SK-N-MC (cell line): Measurements from ENCODE around the gene DTNBP1.
A peak's percentile ranks its signal among the peaks of the same experiment; 100 is the strongest.

Experiments
- DNase-seq: peaks from one replicate; pipeline ENCODE4 v3.0.0-alpha.2; 2011; ENCODE audit warnings: low read depth, low spot score
- H3K27ac ChIP-seq: fragments of 200-600 bp; sonication (generic); 2 replicates; pipeline ENCODE4 v1.5.1; 2016; ENCODE audit warnings: mixed run types
- H3K36me3 ChIP-seq: fragments of 200-600 bp; sonication (generic); 2 replicates; pipeline ENCODE4 v1.6.1; 2017; ENCODE audit warnings: antibody characterized with exemption, low read length, mixed read lengths; ENCODE audit not compliant: insufficient read depth
- H3K4me3 ChIP-seq: fragments of 200-600 bp; sonication (generic); 2 replicates; pipeline ENCODE4 v1.5.1; 2016
- H3K9ac ChIP-seq: fragments of 200-600 bp; sonication (generic); 2 replicates; pipeline ENCODE4 v1.8.0; 2017; ENCODE audit warnings: mixed run types, mixed read lengths; ENCODE audit not compliant: insufficient read length
- H3K9me3 ChIP-seq: fragments of 200-600 bp; sonication (generic); 2 replicates; pipeline ENCODE4 v1.6.1; 2017; ENCODE audit warnings: low read depth, mild to moderate bottlenecking, antibody characterized with exemption, low read length, moderate library complexity, mixed read lengths
- EZH2 ChIP-seq: fragments of 200-600 bp; sonication (generic); IDR thresholded peaks from one replicate; pipeline ENCODE4 v1.6.1; 2017; ENCODE audit warnings: antibody characterized with exemption
- FOXP2 ChIP-seq: optimal IDR thresholded peaks from 2 replicates; pipeline ENCODE3; 2011; ENCODE audit warnings: mild to moderate bottlenecking, moderate library complexity; ENCODE audit not compliant: insufficient read depth; ENCODE audit errors: extremely low read length, control extremely low read depth
- POLR2AphosphoS5 ChIP-seq: IDR thresholded peaks from 2 replicates; pipeline ENCODE4 v1.6.1; 2012; ENCODE audit warnings: mild to moderate bottlenecking, low read depth, low read length, borderline replicate concordance

The DTNBP1 gene

GRCh38 chr6:15480525-15480924 lies 182.3 kb downstream of the DTNBP1 start:
- TF ChIP-seq POLR2AphosphoS5: no peak
- no peak for DNase-seq
- no peaks in the 10 kb centered on the region for H3K9me3 ChIP-seq
- peak overlapping the region; percentile 8 for H3K9ac ChIP-seq
- peak overlapping the region; percentile 21 for H3K27ac ChIP-seq
- peaks cover 31% of the 10 kb centered on the region for H3K36me3 ChIP-seq
- H3K4me3 ChIP-seq: peak overlapping the region; percentile 37; the same call in 1 of the 2 replicates

- Histone ChIP-seq H3K4me3 (no peak overlapping the region), H3K27ac (0 out of 2 replicates have a peak overlapping the region, but pooled peaks have one; percentile 21), H3K9ac (no peak overlapping the region), H3K9me3 (no peaks in the 10 kb centered on the region), H3K36me3 (peaks cover 39% of the 10 kb centered on the region)
- 0 out of 2 replicates have a peak, but pooled peaks have one; percentile 5 for TF ChIP-seq POLR2AphosphoS5
- no peak for TF ChIP-seq EZH2
- TF ChIP-seq FOXP2: no peak
- no peak for DNase-seq
These were observed 183.1 kb downstream of the DTNBP1 start for GRCh38 chr6:15479761-15480160.

GRCh38 chr6:15477746-15478145 lies 185.1 kb downstream of the DTNBP1 start:
- no peak for TF ChIP-seq POLR2AphosphoS5
- TF ChIP-seq EZH2: no peak
- no peak for TF ChIP-seq FOXP2
- H3K36me3 ChIP-seq: peaks cover 55% of the 10 kb centered on the region
- DNase-seq: no peak
- no peaks in the 10 kb centered on the region for H3K9me3 ChIP-seq
- no peak overlapping the region for H3K9ac ChIP-seq
- H3K4me3 ChIP-seq: no peak overlapping the region
- no peak overlapping the region for H3K27ac ChIP-seq

- TF ChIP-seq POLR2AphosphoS5 (peak; percentile 23; the same call in 1 of the 2 replicates), EZH2 (no peak), FOXP2 (no peak)
- no peak for DNase-seq
- H3K36me3 ChIP-seq: peaks cover 57% of the 10 kb centered on the region
- H3K4me3 ChIP-seq: 0 out of 2 replicates have a peak overlapping the region, but pooled peaks have one; percentile 0
- H3K27ac ChIP-seq: peak overlapping the region; percentile 72
- H3K9ac ChIP-seq: no peak overlapping the region
- H3K9me3 ChIP-seq: no peaks in the 10 kb centered on the region
These were observed 186.0 kb downstream of the DTNBP1 start for GRCh38 chr6:15476631-15477380.

- H3K4me3 ChIP-seq: no peak overlapping the region
- peaks cover 58% of the 10 kb centered on the region for H3K36me3 ChIP-seq
- peak overlapping the region; percentile 72 for H3K27ac ChIP-seq
- no peak for DNase-seq
- TF ChIP-seq FOXP2 (peak; percentile 81), POLR2AphosphoS5 (no peak), EZH2 (no peak)
- no peaks in the 10 kb centered on the region for H3K9me3 ChIP-seq
- H3K9ac ChIP-seq: no peak overlapping the region
These were observed 187.0 kb downstream of the DTNBP1 start for GRCh38 chr6:15475872-15476271.

GRCh38 chr6:15475261-15475660 lies 187.6 kb downstream of the DTNBP1 start:
- Histone ChIP-seq H3K4me3 (no peak overlapping the region), H3K27ac (no peak overlapping the region), H3K9me3 (no peaks in the 10 kb centered on the region), H3K36me3 (peaks cover 64% of the 10 kb centered on the region), H3K9ac (no peak overlapping the region)
- TF ChIP-seq POLR2AphosphoS5 (no peak), FOXP2 (no peak), EZH2 (no peak)
- no peak for DNase-seq

GRCh38 chr6:15474196-15474595 lies 188.6 kb downstream of the DTNBP1 start:
- Histone ChIP-seq H3K4me3 (no peak overlapping the region), H3K9ac (no peak overlapping the region), H3K9me3 (no peaks in the 10 kb centered on the region), H3K27ac (no peak overlapping the region), H3K36me3 (peaks cover 65% of the 10 kb centered on the region)
- TF ChIP-seq FOXP2: no peak
- no peak for TF ChIP-seq EZH2
- no peak for TF ChIP-seq POLR2AphosphoS5
- no peak for DNase-seq

GRCh38 chr6:15473741-15474161 lies 189.1 kb downstream of the DTNBP1 start:
- Histone ChIP-seq H3K9me3 (no peaks in the 10 kb centered on the region), H3K36me3 (peaks cover 64% of the 10 kb centered on the region), H3K9ac (no peak overlapping the region), H3K27ac (no peak overlapping the region), H3K4me3 (no peak overlapping the region)
- no peak for DNase-seq
- TF ChIP-seq EZH2 (no peak), FOXP2 (no peak), POLR2AphosphoS5 (no peak)
